ENCODE data around the gene TMIGD2.

- TF ChIP-seq TOX (CRISPR knock-in tag; IDR thresholded peaks at IDR 0.05; ENCODE audit: borderline replicate concordance) (no peak), RARB (CRISPR knock-in tag; IDR thresholded peaks at IDR 0.05) (no peak), ZFP3 (CRISPR knock-in tag; IDR thresholded peaks at IDR 0.05) (no peak), SNAI2 (CRISPR knock-in tag; IDR thresholded peaks at IDR 0.05) (no peak), ISL1 (CRISPR knock-in tag; IDR thresholded peaks at IDR 0.05) (no peak), ZNF8 (CRISPR knock-in tag; IDR thresholded peaks at IDR 0.05) (no peak), BACH2 (CRISPR knock-in tag; IDR thresholded peaks at IDR 0.05; ENCODE audit: borderline replicate concordance) (no peak), CREB5 (CRISPR knock-in tag; IDR thresholded peaks at IDR 0.05; ENCODE audit: low read depth) (no peak), ZC3H10 (CRISPR knock-in tag; IDR thresholded peaks at IDR 0.05) (no peak), CSDC2 (CRISPR knock-in tag; IDR thresholded peaks at IDR 0.05) (no peak), ARNTL (CRISPR knock-in tag; IDR thresholded peaks at IDR 0.05; ENCODE audit: borderline replicate concordance, low read depth) (no peak), ZNF70 (CRISPR knock-in tag; IDR thresholded peaks at IDR 0.05) (no peak)
- TF ChIP-seq, protein P1, sequence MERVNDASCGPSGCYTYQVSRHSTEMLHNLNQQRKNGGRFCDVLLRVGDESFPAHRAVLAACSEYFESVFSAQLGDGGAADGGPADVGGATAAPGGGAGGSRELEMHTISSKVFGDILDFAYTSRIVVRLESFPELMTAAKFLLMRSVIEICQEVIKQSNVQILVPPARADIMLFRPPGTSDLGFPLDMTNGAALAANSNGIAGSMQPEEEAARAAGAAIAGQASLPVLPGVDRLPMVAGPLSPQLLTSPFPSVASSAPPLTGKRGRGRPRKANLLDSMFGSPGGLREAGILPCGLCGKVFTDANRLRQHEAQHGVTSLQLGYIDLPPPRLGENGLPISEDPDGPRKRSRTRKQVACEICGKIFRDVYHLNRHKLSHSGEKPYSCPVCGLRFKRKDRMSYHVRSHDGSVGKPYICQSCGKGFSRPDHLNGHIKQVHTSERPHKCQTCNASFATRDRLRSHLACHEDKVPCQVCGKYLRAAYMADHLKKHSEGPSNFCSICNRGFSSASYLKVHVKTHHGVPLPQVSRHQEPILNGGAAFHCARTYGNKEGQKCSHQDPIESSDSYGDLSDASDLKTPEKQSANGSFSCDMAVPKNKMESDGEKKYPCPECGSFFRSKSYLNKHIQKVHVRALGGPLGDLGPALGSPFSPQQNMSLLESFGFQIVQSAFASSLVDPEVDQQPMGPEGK (CRISPR knock-in tag; IDR thresholded peaks at IDR 0.05; ENCODE audit: borderline replicate concordance): no peak
Observed at GRCh38 chr19:4328243-4328990, 26.2 kb upstream of the TMIGD2 start.

All from SK-N-SH treated with all-trans-retinoic acid at 6 μM for 48 hours (cell line).